Measurements from ENCODE around the gene AMMECR1.

Gene AMMECR1

DNA sequence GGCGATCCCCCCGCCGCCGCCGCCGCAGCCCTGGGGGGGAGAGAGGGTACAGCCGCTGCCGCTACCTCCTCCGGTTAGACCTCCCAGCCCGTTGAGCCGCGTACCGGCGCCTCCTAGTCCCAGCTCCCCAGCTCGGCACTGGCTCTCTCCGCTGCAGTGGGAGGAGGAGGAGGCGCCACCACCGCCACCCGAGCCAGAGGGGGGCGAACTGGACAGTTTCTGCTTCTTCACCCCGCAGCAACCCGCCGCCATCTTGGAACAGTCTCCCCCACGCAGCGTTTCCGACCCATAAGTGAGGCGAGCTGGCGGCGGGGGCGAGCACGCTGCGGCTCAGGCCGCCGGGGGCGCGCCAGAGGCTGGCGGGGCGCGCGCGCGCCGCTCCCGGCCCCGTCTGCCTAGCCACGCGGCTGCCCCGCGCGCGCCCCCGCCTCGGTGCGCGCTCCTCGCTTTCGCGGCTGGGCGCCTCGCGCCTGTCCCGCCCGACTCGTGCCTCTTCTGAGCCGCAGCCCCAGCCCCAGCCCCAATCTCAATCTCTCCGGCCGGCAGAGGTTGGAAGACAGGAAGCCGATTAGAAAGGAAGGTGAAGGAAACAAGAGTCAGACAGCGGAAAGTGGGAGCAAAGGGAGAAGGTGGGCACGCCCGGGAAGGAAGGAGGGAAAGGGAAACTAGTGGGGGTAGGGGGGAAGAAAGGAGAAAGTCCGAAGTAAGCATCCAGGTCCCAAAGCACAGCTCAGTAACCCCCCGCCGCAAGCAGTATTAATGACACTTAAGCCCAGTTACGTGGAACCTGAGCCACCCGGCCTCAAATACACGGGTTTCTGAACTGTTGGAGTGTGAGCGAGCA lies at the start of gene AMMECR1:
Gene AMMECR1, minus strand, starts transcription at position 266 of the 844 bp plus-strand sequence. Its CDS starts 14 bp downstream, at position 252.
- no peaks in the 10 kb centered on the region for H3K36me3 ChIP-seq (replicated peaks)
- in situ Hi-C loops (cut with HindIII; ENCODE audit: low pct_ligation_motif_present, low sequenced_read_pairs) = no loop called here

DNA sequence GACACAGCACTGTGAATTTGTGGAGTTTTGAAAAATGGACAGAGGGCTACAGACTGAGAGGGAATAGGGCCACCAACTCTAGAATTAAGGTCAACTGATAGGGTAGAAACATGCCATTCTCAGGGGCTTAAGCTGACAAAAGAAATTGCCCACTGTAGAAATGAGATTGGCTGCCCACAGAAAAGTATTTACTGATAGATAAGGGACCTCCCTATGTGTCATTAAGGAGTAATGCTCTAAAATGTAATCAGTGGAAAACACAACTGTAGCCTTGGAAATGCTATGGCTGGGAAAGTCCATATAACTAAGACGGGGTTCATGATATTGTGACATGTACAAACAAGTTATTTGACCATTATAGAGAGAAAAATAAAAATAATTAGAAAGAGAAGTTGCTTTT lies 45.4 kb upstream of the AMMECR1 start:
- peak; percentile 7 for DNase-seq
- no peaks in the 10 kb centered on the region for H3K27me3 ChIP-seq (replicated peaks)
- H3K27ac ChIP-seq = no peak overlapping the region
- in situ Hi-C loops (cut with HindIII; ENCODE audit: low pct_ligation_motif_present, low sequenced_read_pairs) = no loop called here
- no peak overlapping the region for H3K4me3 ChIP-seq (ENCODE audit: low read depth, low read length)
- TF ChIP-seq, protein P1, sequence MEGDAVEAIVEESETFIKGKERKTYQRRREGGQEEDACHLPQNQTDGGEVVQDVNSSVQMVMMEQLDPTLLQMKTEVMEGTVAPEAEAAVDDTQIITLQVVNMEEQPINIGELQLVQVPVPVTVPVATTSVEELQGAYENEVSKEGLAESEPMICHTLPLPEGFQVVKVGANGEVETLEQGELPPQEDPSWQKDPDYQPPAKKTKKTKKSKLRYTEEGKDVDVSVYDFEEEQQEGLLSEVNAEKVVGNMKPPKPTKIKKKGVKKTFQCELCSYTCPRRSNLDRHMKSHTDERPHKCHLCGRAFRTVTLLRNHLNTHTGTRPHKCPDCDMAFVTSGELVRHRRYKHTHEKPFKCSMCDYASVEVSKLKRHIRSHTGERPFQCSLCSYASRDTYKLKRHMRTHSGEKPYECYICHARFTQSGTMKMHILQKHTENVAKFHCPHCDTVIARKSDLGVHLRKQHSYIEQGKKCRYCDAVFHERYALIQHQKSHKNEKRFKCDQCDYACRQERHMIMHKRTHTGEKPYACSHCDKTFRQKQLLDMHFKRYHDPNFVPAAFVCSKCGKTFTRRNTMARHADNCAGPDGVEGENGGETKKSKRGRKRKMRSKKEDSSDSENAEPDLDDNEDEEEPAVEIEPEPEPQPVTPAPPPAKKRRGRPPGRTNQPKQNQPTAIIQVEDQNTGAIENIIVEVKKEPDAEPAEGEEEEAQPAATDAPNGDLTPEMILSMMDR (IDR thresholded peaks at IDR 0.05; ENCODE audit: low read depth, low read length, missing control alignments) = no peak
- H3K36me3 ChIP-seq (replicated peaks) = no peaks in the 10 kb centered on the region

More for the DNA sequence above, at the start of gene AMMECR1:
- Histone ChIP-seq H3K27me3 (replicated peaks) (no peaks in the 10 kb centered on the region), H3K4me3 (ENCODE audit: low read depth, low read length) (peak within 1 kb of the TSS; percentile 77), H3K27ac (peak within 1 kb of the TSS; percentile 84)
- TF ChIP-seq, protein P1 (IDR thresholded peaks at IDR 0.05; ENCODE audit: low read depth, low read length, missing control alignments) = no peak
- DNase-seq = peak; percentile 63

DNA sequence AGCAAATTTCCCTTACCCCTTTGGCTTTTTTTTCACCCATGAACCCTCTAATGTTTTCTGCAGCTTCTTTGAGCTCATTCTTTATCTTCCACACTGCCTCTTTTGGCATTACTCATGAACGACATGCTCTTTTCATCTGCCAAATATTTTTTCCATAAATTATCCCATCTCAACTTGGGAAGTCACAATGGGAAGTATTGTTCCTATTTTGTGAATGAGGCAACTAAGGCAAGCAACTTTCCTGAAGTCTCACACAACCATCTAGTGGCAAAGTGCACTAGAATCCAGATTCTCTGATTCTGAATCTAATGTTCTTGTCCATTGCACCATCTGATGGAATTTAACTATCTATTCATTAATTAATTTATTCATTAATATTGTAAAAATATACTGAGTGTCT lies 41.4 kb upstream of the AMMECR1 start:
- DNase-seq = no peak
- H3K27me3 ChIP-seq (replicated peaks) = no peaks in the 10 kb centered on the region
- H3K36me3 ChIP-seq (replicated peaks) = no peaks in the 10 kb centered on the region
- TF ChIP-seq, protein P1 (IDR thresholded peaks at IDR 0.05; ENCODE audit: low read depth, low read length, missing control alignments) = no peak
- no peak overlapping the region for H3K4me3 ChIP-seq (ENCODE audit: low read depth, low read length)
- no peak overlapping the region for H3K27ac ChIP-seq
- in situ Hi-C loops (cut with HindIII; ENCODE audit: low pct_ligation_motif_present, low sequenced_read_pairs) = no loop called here

DNA sequence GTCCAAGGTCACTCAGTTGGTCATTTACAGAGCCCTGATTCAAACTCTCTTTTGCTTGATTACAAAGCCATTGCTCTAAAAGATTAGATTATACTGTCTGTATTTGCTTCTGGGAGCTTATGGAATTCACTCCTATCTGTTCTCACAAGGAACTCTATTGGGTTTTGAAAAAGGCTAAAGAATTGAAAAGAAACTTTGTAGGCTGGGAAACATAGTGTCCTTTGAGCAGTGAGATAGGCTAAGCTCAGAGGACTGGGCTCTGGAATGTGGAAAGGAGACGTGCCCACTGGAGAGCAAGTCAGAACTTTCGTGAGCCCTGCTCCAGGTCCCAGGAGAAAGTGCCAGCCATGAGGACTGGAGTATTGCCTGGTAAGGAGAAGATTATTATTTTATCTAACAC lies 40.7 kb upstream of the AMMECR1 start, which contains the start of gene RTL9:
Gene RTL9, plus strand, starts transcription at position 301 of the 400 bp plus-strand sequence. CDS start 91,770 bp downstream, outside the sequence.
- Histone ChIP-seq H3K4me3 (ENCODE audit: low read depth, low read length) (no peak within 1 kb of the TSS), H3K36me3 (replicated peaks) (no peaks in the 10 kb centered on the region), H3K27ac (no peak within 1 kb of the TSS), H3K27me3 (replicated peaks) (no peaks in the 10 kb centered on the region)
- TF ChIP-seq, protein P1 (IDR thresholded peaks at IDR 0.05; ENCODE audit: low read depth, low read length, missing control alignments) = no peak
- DNase-seq = no peak
- in situ Hi-C loops (cut with HindIII; ENCODE audit: low pct_ligation_motif_present, low sequenced_read_pairs) = no loop called here

DNA sequence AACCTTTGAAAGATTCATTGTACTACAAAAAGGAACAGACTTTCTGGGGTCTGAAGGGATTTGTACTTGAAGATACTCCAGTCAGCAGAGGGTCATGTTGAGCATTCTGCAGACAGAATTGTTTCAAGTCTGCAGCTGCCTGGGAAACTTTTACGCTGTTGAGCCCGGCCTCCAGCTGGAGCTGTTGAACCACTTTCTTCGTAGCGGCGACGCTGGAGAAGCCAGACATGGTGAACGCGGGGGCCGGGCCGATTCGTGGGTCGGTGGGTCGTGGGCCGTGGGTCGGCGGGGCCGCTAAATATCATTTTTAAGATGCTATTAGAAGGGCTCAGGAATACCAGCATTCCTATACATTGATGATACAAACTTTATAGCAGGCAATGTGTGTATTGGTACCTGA lies 28.8 kb upstream of the AMMECR1 start:
- Histone ChIP-seq H3K36me3 (replicated peaks) (no peaks in the 10 kb centered on the region), H3K27me3 (replicated peaks) (no peaks in the 10 kb centered on the region), H3K4me3 (ENCODE audit: low read depth, low read length) (no peak overlapping the region), H3K27ac (no peak overlapping the region)
- DNase-seq = peak; percentile 16
- in situ Hi-C loops (cut with HindIII; ENCODE audit: low pct_ligation_motif_present, low sequenced_read_pairs) = no loop called here
- TF ChIP-seq, protein P1 (IDR thresholded peaks at IDR 0.05; ENCODE audit: low read depth, low read length, missing control alignments) = peak; percentile 36

Data from brain microvascular endothelial cell (primary cell).